IMR-90 (cell line): ENCODE results near the gene EYS. TPM values are rescaled to one million over a fixed set of nuclear protein-coding genes. Genes with fewer than 3 reads are reported as not detected.
A peak's percentile ranks its signal among the peaks of the same experiment; 100 is the strongest.

Source experiments
- ATAC-seq: fragments of 200-7000 bp; cut with Tn5 transposase; 2 replicates; pipeline ENCODE4 v1.9.1; 2020; ENCODE audit warnings: low read depth, mild to moderate bottlenecking, moderate library complexity
- BruUV-seq: library from RNA; stranded (reverse); fragments of 400-500 nt; replicated peaks from 2 replicates; lab custom pipeline; 2021; lab: Mats Ljungman, UMichigan
- CTCF ChIA-PET: fragments of 300-600 bp; formaldehyde crosslinking; extraction: SDS; loops from one replicate; lab custom pipeline; 2021; ENCODE audit warnings: antibody characterized with exemption; lab: Yijun Ruan, JAX
- POLR2A ChIA-PET: fragments of 300-600 bp; sonication (Branson Sonifier 250); formaldehyde crosslinking; loops from one replicate; lab custom pipeline; 2022; ENCODE audit warnings: antibody characterized with exemption; ENCODE audit not compliant: unreplicated experiment; lab: Charles Lee
- DNase-seq: peaks from one replicate; pipeline ENCODE4 v3.0.0; 2013
- H2AFZ ChIP-seq: replicated peaks from 2 replicates; pipeline ENCODE3; 2013; ENCODE audit warnings: low read length, mild to moderate bottlenecking; ENCODE audit not compliant: poor library complexity
- H2AK5ac ChIP-seq: 2 replicates; pipeline ENCODE4 v1.6.1; 2013; ENCODE audit warnings: low read depth, low read length, inconsistent platforms
- H2AK9ac ChIP-seq: replicated peaks from 2 replicates; pipeline ENCODE3; 2013; ENCODE audit warnings: mild to moderate bottlenecking, low read depth, low read length, moderate library complexity; ENCODE audit not compliant: poor library complexity
- H2BK120ac ChIP-seq: 2 replicates; pipeline ENCODE4 v1.6.1; 2013; ENCODE audit warnings: low read depth, low read length, inconsistent platforms
- H2BK15ac ChIP-seq: 3 replicates; pipeline ENCODE4 v1.6.1; 2013; ENCODE audit warnings: low read depth, low read length, inconsistent platforms
- H2BK20ac ChIP-seq: 2 replicates; pipeline ENCODE4 v1.6.1; 2013; ENCODE audit warnings: low read depth, mild to moderate bottlenecking, inconsistent platforms, low read length, moderate library complexity
- H2BK5ac ChIP-seq: 2 replicates; pipeline ENCODE4 v1.6.1; 2013; ENCODE audit warnings: mild to moderate bottlenecking, low read depth, low read length, inconsistent platforms; ENCODE audit not compliant: poor library complexity, severe bottlenecking
- H3K14ac ChIP-seq: replicated peaks from 2 replicates; pipeline ENCODE4 v1.6.1; 2013; ENCODE audit warnings: low read depth, low read length, inconsistent platforms
- H3K18ac ChIP-seq: 2 replicates; pipeline ENCODE4 v1.6.1; 2013; ENCODE audit warnings: low read depth, low read length, control low read depth
- H3K23ac ChIP-seq: 2 replicates; pipeline ENCODE4 v1.6.1; 2013; ENCODE audit warnings: low read depth, low read length, inconsistent platforms
- H3K27ac ChIP-seq: 2 replicates; pipeline ENCODE4 v1.5.1; 2013; ENCODE audit warnings: mild to moderate bottlenecking, control low read depth, low read length; ENCODE audit not compliant: insufficient read depth
- H3K27me3 ChIP-seq: 2 replicates; pipeline ENCODE4 v1.6.1; 2013; ENCODE audit warnings: low read length; ENCODE audit not compliant: control insufficient read depth, insufficient read depth
- H3K36me3 ChIP-seq: 2 replicates; pipeline ENCODE4 v1.6.1; 2013; ENCODE audit warnings: low read length, mixed read lengths; ENCODE audit not compliant: control insufficient read depth, insufficient read depth
- H3K4ac ChIP-seq: 2 replicates; pipeline ENCODE4 v1.6.1; 2013; ENCODE audit warnings: low read depth, low read length, inconsistent platforms
- H3K4me1 ChIP-seq: 2 replicates; pipeline ENCODE4 v1.6.1; 2013; ENCODE audit warnings: low read length, mixed read lengths; ENCODE audit not compliant: control insufficient read depth, insufficient read depth
- H3K4me2 ChIP-seq: 2 replicates; pipeline ENCODE4 v1.6.1; 2013; ENCODE audit warnings: low read depth, mild to moderate bottlenecking, control low read depth, low read length, moderate library complexity
- H3K4me3 ChIP-seq: 2 replicates; pipeline ENCODE4 v1.5.1; 2013; ENCODE audit warnings: low read depth, mild to moderate bottlenecking, control low read depth, low read length, moderate library complexity; ENCODE audit not compliant: insufficient read depth
- H3K56ac ChIP-seq: 2 replicates; pipeline ENCODE4 v1.6.1; 2013; ENCODE audit warnings: low read length, inconsistent platforms; ENCODE audit not compliant: insufficient read depth; ENCODE audit errors: extremely low read depth
- H3K79me1 ChIP-seq, 2 experiments: 2 replicates each; pipeline ENCODE4 v1.6.1; 2013; ENCODE audit warnings: low read length in 2 of 2, inconsistent platforms in 1 of 2, low read depth in 1 of 2
- H3K9ac ChIP-seq: 2 replicates; pipeline ENCODE4 v1.6.1; 2013; ENCODE audit warnings: low read depth, low read length, control low read depth
- H3K9me1 ChIP-seq: 2 replicates; pipeline ENCODE4 v1.6.1; 2013; ENCODE audit warnings: low read length, inconsistent platforms; ENCODE audit not compliant: insufficient read depth
- H3K9me3 ChIP-seq: 2 replicates; pipeline ENCODE4 v1.6.1; 2013; ENCODE audit warnings: low read length; ENCODE audit not compliant: control insufficient read depth, insufficient read depth
- H4K20me1 ChIP-seq: 2 replicates; pipeline ENCODE4 v1.6.1; 2013; ENCODE audit warnings: low read length, inconsistent platforms; ENCODE audit not compliant: insufficient read depth
- H4K5ac ChIP-seq: 2 replicates; pipeline ENCODE4 v1.6.1; 2013; ENCODE audit warnings: mild to moderate bottlenecking, low read depth, low read length, control low read depth
- H4K8ac ChIP-seq, 2 experiments: 2 replicates each; pipeline ENCODE4 v1.6.1; 2013; ENCODE audit warnings: low read depth in 2 of 2, low read length in 2 of 2, control low read depth in 1 of 2, inconsistent platforms in 1 of 2
- H4K91ac ChIP-seq: 2 replicates; pipeline ENCODE4 v1.6.1; 2013; ENCODE audit warnings: low read depth, low read length, inconsistent platforms; ENCODE audit not compliant: insufficient read depth
- BHLHE40 ChIP-seq: fragments of 150-350 bp; IDR thresholded peaks from 2 replicates; pipeline ENCODE4 v1.6.1; 2016; ENCODE audit warnings: mild to moderate bottlenecking, low read depth, low read length
- ELK1 ChIP-seq: fragments of 150-350 bp; IDR thresholded peaks from 2 replicates; pipeline ENCODE4 v1.6.1; 2016; ENCODE audit warnings: low read depth, mild to moderate bottlenecking, low read length, moderate library complexity, borderline replicate concordance
- MAFK ChIP-seq: IDR thresholded peaks from 2 replicates; pipeline ENCODE4 v1.6.1; 2012; ENCODE audit warnings: low read depth, low read length, improper control_type of control experiment
- MXI1 ChIP-seq: IDR thresholded peaks from 2 replicates; pipeline ENCODE4 v1.6.1; 2012; ENCODE audit warnings: low read depth, mild to moderate bottlenecking, low read length, moderate library complexity, borderline replicate concordance
- NFE2L2 ChIP-seq: fragments of 150-350 bp; IDR thresholded peaks from 2 replicates; pipeline ENCODE4 v1.6.1; 2016; ENCODE audit warnings: low read depth, mild to moderate bottlenecking, low read length
- RFX5 ChIP-seq: IDR thresholded peaks from 2 replicates; pipeline ENCODE4 v1.8.0; 2012; ENCODE audit warnings: low read depth, mild to moderate bottlenecking, low read length, moderate library complexity
- WGBS, 2 experiments: methylation state at CpG; one replicate each; pipeline versions ENCODE4 v1.1.5 to v1.1.7; 2013; ENCODE audit warnings: missing lambda C conversion rate in 2 of 2; ENCODE audit not compliant: insufficient read length in 1 of 2; ENCODE audit errors: extremely low coverage in 2 of 2; 5-methylcytosine and 5-hydroxymethylcytosine counted together
- dilution Hi-C: fragments of 300-500 bp; cut with HindIII; formaldehyde crosslinking; loops from one replicate; pipeline ENCODE4 v1.14.3; 2018; ENCODE audit warnings: low sequenced_read_pairs; ENCODE audit not compliant: unreplicated experiment
- in situ Hi-C: fragments of 300-500 bp; cut with MboI; formaldehyde crosslinking; loops from 3 replicates; pipeline ENCODE4 v1.14.3; 2019; ENCODE audit warnings: low sequenced_read_pairs, inconsistent platforms, mixed read lengths
- intact Hi-C: fragments of 100-400 bp; cut with micrococcal nuclease; formaldehyde crosslinking; loops from 2 replicates; pipeline ENCODE4 v1.10.0; 2022
- polyA plus RNA-seq, 3 experiments: library from polyadenylated mRNA; depleted of rRNA; stranded (reverse); fragments of >200 nt; gene quantifications; 2 replicates each; pipeline ENCODE4 v1.2.3, GENCODE V29; 2012; ENCODE audit warnings: low replicate concordance in 1 of 3
- total RNA-seq: library from RNA; depleted of rRNA; stranded (reverse); fragments of >200 nt; gene quantifications from 2 replicates; pipeline ENCODE4 v1.2.3, GENCODE V29; 2012

EYS gene
- total and polyA plus RNA-seq, 2 of the 4 experiments (the other 2 are of a cell fraction): under 0.01 TPM; not detected in 1

- WGBS, 2 experiments: 80% methylated on average over 1 of the region's 2 CpGs; no CpG with 5 or more reads in 1 of the 2 experiments
- Histone ChIP-seq H3K4me2 (no peak overlapping the region), H2BK120ac (no peak overlapping the region), H3K9me3 (no peaks in the 10 kb centered on the region), H2AK5ac (no peak overlapping the region), H3K23ac (no peak overlapping the region), H3K4me3 (no peak overlapping the region), H3K27ac (no peak overlapping the region), H4K20me1 (no peaks in the 10 kb centered on the region), H2BK20ac (no peak overlapping the region), H3K27me3 (no peaks in the 10 kb centered on the region), H3K36me3 (no peaks in the 10 kb centered on the region), H2BK5ac (no peak overlapping the region), H3K4ac (no peak overlapping the region), H2AK9ac (no peak overlapping the region), H4K8ac (no peak overlapping the region), H2AFZ (no peak overlapping the region), H3K9ac (no peak overlapping the region), H4K5ac (no peak overlapping the region), H3K4me1 (no peaks in the 10 kb centered on the region), H3K9me1 (no peaks in the 10 kb centered on the region), H2BK15ac (no peak overlapping the region), H3K79me1 (no peaks in the 10 kb centered on the region), H3K18ac (no peak overlapping the region), H4K91ac (no peak overlapping the region), H3K56ac (no peak overlapping the region), H3K14ac (no peak overlapping the region)
- POLR2A ChIA-PET: no interaction called here
- CTCF ChIA-PET: no interaction called here
- dilution Hi-C loops (no loop called here), intact Hi-C loops (no loop called here), in situ Hi-C loops (no loop called here)
- ATAC-seq (no peak), DNase-seq (no peak)
- TF ChIP-seq MXI1: no peak
- TF ChIP-seq ELK1: no peak
- peak; percentile 78 for TF ChIP-seq MAFK
- TF ChIP-seq NFE2L2: no peak
- TF ChIP-seq BHLHE40: no peak
- no peak for TF ChIP-seq RFX5
- no TSS peak for BruUV-seq
These were observed 1179.1 kb downstream of the EYS start for GRCh38 chr6:64527899-64528298.
